KOPT-K1 (cell line): Measurements from ENCODE around the gene TMEM125.

Experiments used
- H3K27ac ChIP-seq: fragments of 200-600 bp; sonication (generic); 2 replicates; pipeline ENCODE4 v1.5.1; 2016; ENCODE audit warnings: antibody characterized with exemption, mild to moderate bottlenecking, low read depth, low read length; ENCODE audit not compliant: poor library complexity, severe bottlenecking
- H3K36me3 ChIP-seq: fragments of 200-600 bp; sonication (generic); 2 replicates; pipeline ENCODE4 v1.5.1; 2017; ENCODE audit warnings: antibody characterized with exemption, mild to moderate bottlenecking, low read length, moderate library complexity; ENCODE audit not compliant: insufficient read depth
- H3K9me3 ChIP-seq: fragments of 200-600 bp; sonication (generic); 2 replicates; pipeline ENCODE4 v1.5.1; 2017; ENCODE audit warnings: antibody characterized with exemption, low read length, mild to moderate bottlenecking; ENCODE audit not compliant: insufficient read depth, poor library complexity, severe bottlenecking

Gene TMEM125

GRCh38 chr1:43276673-43277072 lies 6.9 kb downstream of the TMEM125 start:
- Histone ChIP-seq H3K36me3 (no peaks in the 10 kb centered on the region), H3K9me3 (peaks cover 12% of the 10 kb centered on the region), H3K27ac (no peak overlapping the region)

DNA sequence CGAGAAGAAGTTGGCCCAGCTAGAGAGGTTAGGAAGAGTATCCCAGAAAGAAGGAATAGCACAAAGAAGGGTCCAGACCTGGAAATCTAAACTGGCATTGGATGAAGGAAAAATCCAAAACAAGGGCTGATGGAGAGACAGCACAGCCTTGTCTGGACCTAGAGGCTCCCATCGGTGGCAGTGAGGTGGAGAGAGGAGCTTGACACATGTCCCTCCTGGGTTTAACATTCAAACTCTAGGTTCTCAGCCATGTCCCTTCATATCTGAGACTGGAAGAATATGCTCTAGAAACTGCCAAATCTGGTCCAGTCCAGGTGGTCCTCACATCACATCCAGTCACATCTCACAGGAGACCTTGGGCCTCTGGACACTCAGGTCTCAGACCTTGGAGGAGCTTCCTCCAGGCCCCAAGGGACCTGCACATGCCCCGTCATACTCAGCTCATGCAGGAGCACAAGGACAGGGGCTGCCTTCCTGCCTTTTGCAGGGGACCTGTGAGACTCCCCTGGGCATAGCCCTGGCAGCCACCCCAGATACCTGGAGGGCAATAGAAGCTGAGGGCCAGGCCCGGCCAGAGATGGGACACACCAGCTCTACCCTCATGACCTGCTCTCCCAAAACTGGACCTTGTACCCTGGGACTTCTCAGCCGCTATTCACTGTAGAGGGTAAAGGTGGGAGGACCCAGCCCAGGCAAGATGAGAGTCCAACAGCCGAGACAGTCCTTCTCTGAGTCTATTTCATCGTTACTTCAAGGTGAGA lies 7.5 kb downstream of the TMEM125 start:
- Histone ChIP-seq H3K36me3 (no peaks in the 10 kb centered on the region), H3K9me3 (peaks cover 12% of the 10 kb centered on the region), H3K27ac (no peak overlapping the region)

GRCh38 chr1:43279161-43279560 lies 9.4 kb downstream of the TMEM125 start:
- Histone ChIP-seq H3K9me3 (peaks cover 9% of the 10 kb centered on the region), H3K27ac (no peak overlapping the region), H3K36me3 (no peaks in the 10 kb centered on the region)

DNA sequence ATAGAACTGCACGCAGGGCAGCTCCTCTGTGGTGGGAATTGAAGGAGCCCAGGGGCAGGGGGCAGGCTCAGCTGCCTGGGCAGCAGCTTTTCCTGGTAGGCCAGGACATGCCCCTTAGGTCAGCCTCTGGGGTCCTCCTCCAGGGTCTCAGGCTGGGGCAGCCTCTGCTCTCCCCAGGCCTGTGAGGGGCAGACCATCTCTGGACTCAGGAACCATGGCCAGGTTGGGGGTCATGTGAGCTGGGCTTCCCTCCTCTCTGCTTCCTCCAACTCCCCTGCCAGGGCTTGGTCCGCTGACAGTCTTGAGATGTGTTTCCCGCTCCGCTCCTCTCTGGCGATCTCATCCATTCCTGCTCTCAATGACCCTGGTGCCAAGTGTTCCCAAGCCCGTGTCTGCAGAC lies 9.9 kb downstream of the TMEM125 start:
- Histone ChIP-seq H3K27ac (no peak overlapping the region), H3K9me3 (peaks cover 4% of the 10 kb centered on the region), H3K36me3 (no peaks in the 10 kb centered on the region)

DNA sequence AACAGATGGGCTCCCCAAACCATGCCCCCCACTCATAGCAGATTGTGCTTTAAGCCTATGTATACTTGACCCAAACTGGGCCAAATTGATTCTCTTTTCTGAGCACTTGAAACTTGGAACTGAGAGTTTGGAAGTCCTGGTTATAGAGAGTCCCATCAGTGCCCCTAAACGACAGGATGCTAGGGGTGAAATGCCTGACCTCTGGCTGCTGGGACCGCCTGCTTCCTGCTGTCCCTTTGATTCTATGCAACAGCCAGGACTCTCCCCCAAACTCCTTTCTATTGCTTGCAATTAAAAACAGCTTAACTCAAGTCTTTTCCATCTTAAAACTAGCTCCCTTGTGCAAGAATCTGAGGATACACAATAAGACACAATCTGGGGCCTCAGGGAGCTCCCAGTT lies 10.9 kb downstream of the TMEM125 start:
- H3K36me3 ChIP-seq = no peaks in the 10 kb centered on the region
- no peak overlapping the region for H3K27ac ChIP-seq
- no peaks in the 10 kb centered on the region for H3K9me3 ChIP-seq

DNA sequence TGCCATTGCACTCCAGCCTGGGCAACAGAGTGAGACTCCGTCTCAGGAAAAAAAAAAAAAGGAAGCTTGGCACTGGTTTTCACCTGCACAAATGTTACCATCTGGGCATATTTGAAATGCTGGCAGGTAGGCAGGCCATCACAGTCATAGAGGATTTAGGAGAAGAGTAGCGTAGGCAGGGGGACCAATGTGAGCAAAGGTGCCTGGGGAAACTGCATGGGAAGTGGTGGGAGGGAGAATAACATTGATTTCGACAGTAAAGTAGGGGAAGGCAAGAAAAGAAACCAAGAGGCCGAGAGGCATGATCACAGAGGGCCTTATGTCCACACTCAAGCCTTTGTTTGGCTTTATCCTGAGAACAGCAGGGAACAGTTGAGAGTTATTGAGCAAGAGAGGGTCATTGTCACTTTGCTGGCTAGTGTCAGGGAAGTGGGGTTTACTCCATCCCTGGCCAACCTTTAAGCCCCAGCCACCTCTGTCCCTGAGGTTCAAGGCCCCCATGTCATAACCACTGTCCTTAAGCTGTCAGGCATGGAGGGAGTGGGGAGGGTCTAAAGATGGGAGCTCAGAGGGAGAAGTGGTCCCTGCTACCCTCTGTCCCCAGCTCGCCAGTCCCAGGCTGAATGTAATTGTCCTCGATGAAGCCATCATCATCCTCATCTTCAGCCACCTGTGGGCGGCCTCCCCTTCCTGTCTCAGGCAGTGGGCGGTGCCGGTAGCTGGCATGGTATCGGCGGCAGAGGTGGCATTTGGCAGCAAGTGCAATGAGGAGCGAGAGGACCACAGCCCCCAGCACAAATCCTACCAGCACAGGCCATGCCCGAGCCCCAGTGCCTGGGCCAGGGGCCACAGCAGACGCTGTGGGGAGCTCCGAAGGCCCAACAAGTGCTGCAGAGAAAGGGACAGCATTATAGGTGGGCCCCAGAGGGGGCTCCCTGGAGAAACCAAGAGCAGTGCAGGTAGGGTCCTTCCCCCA lies 12.7 kb downstream of the TMEM125 start:
- Histone ChIP-seq H3K27ac (no peak overlapping the region), H3K36me3 (no peaks in the 10 kb centered on the region), H3K9me3 (no peaks in the 10 kb centered on the region)

- H3K36me3 ChIP-seq = no peaks in the 10 kb centered on the region
- no peaks in the 10 kb centered on the region for H3K9me3 ChIP-seq
- H3K27ac ChIP-seq = no peak overlapping the region
Measured at GRCh38 chr1:43284065-43284464, 14.3 kb downstream of the TMEM125 start.

- H3K27ac ChIP-seq = no peak overlapping the region
- H3K36me3 ChIP-seq = no peaks in the 10 kb centered on the region
- no peaks in the 10 kb centered on the region for H3K9me3 ChIP-seq
Measured at GRCh38 chr1:43284546-43285110, 14.8 kb downstream of the TMEM125 start.

GRCh38 chr1:43285269-43285990 lies 15.6 kb downstream of the TMEM125 start, which contains the start of gene C1orf210:
Gene C1orf210 (minus strand): TSS chr1:43285581. CDS start chr1:43283270, 2,311 bp downstream.
- no peak within 1 kb of the TSS for H3K27ac ChIP-seq
- H3K36me3 ChIP-seq = no peaks in the 10 kb centered on the region
- H3K9me3 ChIP-seq = no peaks in the 10 kb centered on the region

- H3K27ac ChIP-seq = no peak overlapping the region
- H3K36me3 ChIP-seq = no peaks in the 10 kb centered on the region
- H3K9me3 ChIP-seq = no peaks in the 10 kb centered on the region
Measured at GRCh38 chr1:43286115-43286514, 16.3 kb downstream of the TMEM125 start.

DNA sequence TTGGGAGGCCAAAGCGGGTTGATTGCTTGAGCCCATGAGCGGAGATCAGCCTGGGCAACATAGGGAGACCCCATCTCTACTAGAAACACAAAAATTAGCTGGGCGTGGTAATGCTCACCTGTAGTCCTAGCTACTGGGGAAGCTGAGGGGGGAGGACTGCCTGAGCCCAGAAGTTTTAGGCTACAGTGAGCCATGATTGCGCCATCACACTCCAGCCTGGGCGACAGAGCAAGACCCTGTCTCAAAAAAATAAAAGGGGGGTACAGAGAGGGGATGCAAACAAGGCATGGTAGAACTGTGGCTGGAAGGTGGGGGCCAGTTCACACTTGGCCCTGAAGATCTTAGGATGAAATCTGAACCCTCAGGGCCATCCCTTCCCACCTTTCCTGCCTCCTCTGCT lies 16.8 kb downstream of the TMEM125 start:
- H3K27ac ChIP-seq = no peak overlapping the region
- no peaks in the 10 kb centered on the region for H3K36me3 ChIP-seq
- no peaks in the 10 kb centered on the region for H3K9me3 ChIP-seq

GRCh38 chr1:43288058-43288784 lies 18.4 kb downstream of the TMEM125 start:
- no peaks in the 10 kb centered on the region for H3K9me3 ChIP-seq
- H3K36me3 ChIP-seq = no peaks in the 10 kb centered on the region
- H3K27ac ChIP-seq = no peak overlapping the region

GRCh38 chr1:43288785-43289706 lies 19.3 kb downstream of the TMEM125 start:
- H3K27ac ChIP-seq = no peak overlapping the region
- no peaks in the 10 kb centered on the region for H3K36me3 ChIP-seq
- H3K9me3 ChIP-seq = no peaks in the 10 kb centered on the region
